K562 (cell line): ENCODE data around the gene SLC4A1. TPM values are rescaled to one million over a fixed set of nuclear protein-coding genes. Genes with fewer than 3 reads are reported as not detected.

Experiments used
- ATF1 ChIP-seq, 2 experiments: fragments of 450-650 bp in 1 of 2; IDR thresholded peaks; 2 replicates each; pipeline ENCODE4 v1.6.1; 2016; ENCODE audit warnings: missing compliant biosample characterization in 1 of 2, missing genetic modification characterization in 1 of 2
- CEBPG ChIP-seq, 3 experiments: fragments of 200-800 bp in 1 of 3; sonication (Bioruptor generic) in 1 of 3; sonication (generic) in 1 of 3; formaldehyde crosslinking in 1 of 3; IDR thresholded peaks in 2 of 3; conservative IDR thresholded peaks in 1 of 3; 2 replicates each; pipeline versions ENCODE4 v1.6.1 to v1.8.0; 2016 to 2022; ENCODE audit warnings: missing compliant biosample characterization in 2 of 3, missing genetic modification characterization in 2 of 3, mild to moderate bottlenecking in 1 of 3, missing genetic modification reagents in 1 of 3
- CTBP1 ChIP-seq: fragments of 450-650 bp; IDR thresholded peaks from 2 replicates; pipeline ENCODE4 v1.6.1; 2016; ENCODE audit warnings: borderline replicate concordance
- HNRNPK ChIP-seq: fragments of 200-400 bp; formaldehyde crosslinking; IDR thresholded peaks from one replicate; pipeline ENCODE4 v1.6.1; 2018; ENCODE audit warnings: mild to moderate bottlenecking, low read depth, low read length; ENCODE audit not compliant: poor library complexity, severe bottlenecking
- NFE2 ChIP-seq: IDR thresholded peaks from 2 replicates; pipeline ENCODE4 v1.6.1; 2014; ENCODE audit warnings: antibody characterized with exemption, low read depth
- PCBP1 ChIP-seq: fragments of 200-400 bp; formaldehyde crosslinking; IDR thresholded peaks from 2 replicates; pipeline ENCODE4 v1.6.1; 2018; ENCODE audit warnings: mild to moderate bottlenecking, low read depth, low read length; ENCODE audit not compliant: poor library complexity, severe bottlenecking
- SPI1 ChIP-seq: IDR thresholded peaks from 2 replicates; pipeline ENCODE4 v1.6.1; 2011; ENCODE audit warnings: low read depth, low read length, control low read depth, borderline replicate concordance
- ZBTB11 ChIP-seq, 3 experiments: fragments of 200-800 bp in 1 of 3; fragments of 250-450 bp in 1 of 3; fragments of 450-650 bp in 1 of 3; sonication (Bioruptor Pico) in 1 of 3; sonication (Bioruptor generic) in 1 of 3; formaldehyde crosslinking in 1 of 3; IDR thresholded peaks; 2 replicates each; pipeline versions ENCODE4 v1.6.1 to v1.8.0; 2016 to 2022; ENCODE audit warnings: mild to moderate bottlenecking in 2 of 3, missing genetic modification characterization in 2 of 3, missing compliant biosample characterization in 1 of 3, moderate library complexity in 1 of 3
- ZKSCAN3 ChIP-seq: fragments of 250-450 bp; sonication (Bioruptor Pico); IDR thresholded peaks from 2 replicates; pipeline ENCODE4 v1.4.0; 2020
- ZNF445 ChIP-seq: fragments of 250-450 bp; sonication (Bioruptor Pico); IDR thresholded peaks from 2 replicates; pipeline ENCODE4 v1.4.0; 2020; ENCODE audit warnings: low read depth, mild to moderate bottlenecking, moderate library complexity
- ZNF589 ChIP-seq: fragments of 200-800 bp; sonication (Bioruptor generic); IDR thresholded peaks from 2 replicates; pipeline ENCODE4 v1.6.1; 2016; ENCODE audit warnings: low read depth, missing genetic modification characterization, missing compliant biosample characterization
- polyA plus RNA-seq, 8 experiments: library from polyadenylated mRNA; depleted of rRNA in 4 of 8; stranded (reverse) in 5 of 8; unstranded in 3 of 8; fragments of >200 nt; fragmentation: Nextera tagmentation in 2 of 8; fragmentation: Illumina TruSeq in 1 of 8; extraction: Ambion mirVana in 2 of 8; extraction: Trizol in 1 of 8; gene quantifications; 2 replicates each; pipeline versions ENCODE4 v1.2.1 to v1.2.3, GENCODE V29; 2011 to 2014; ENCODE audit warnings: inconsistent platforms in 1 of 8, missing spikeins in 1 of 8
- total RNA-seq, 7 experiments: library from RNA; depleted of rRNA in 6 of 7; stranded (reverse); fragments of >200 nt in 6 of 7; fragmentation: Illumina TruSeq in 2 of 7; extraction: Trizol in 2 of 7; gene quantifications; 2 replicates each; pipeline versions ENCODE4 v1.2.1 to v1.2.3, GENCODE V29; 2011 to 2021; ENCODE audit warnings: low replicate concordance in 1 of 7
- TF ChIP-seq, protein P1 (sequence below): fragments of 250-450 bp; sonication (Bioruptor Pico); IDR thresholded peaks from 2 replicates; pipeline ENCODE4 v1.5.0; 2021; ENCODE audit warnings: mild to moderate bottlenecking, moderate library complexity
- TF ChIP-seq, protein P2 (sequence below), 2 experiments: fragments of 150-350 bp in 1 of 2; IDR thresholded peaks; 2 replicates each; pipeline ENCODE4 v1.6.1; 2012 to 2016; ENCODE audit warnings: low read depth in 2 of 2, low read length in 2 of 2, mild to moderate bottlenecking in 1 of 2, moderate library complexity in 1 of 2

The SLC4A1 gene
- total and polyA plus RNA-seq, 9 of the 15 experiments (the other 6 are each of a cell fraction or from before 2014, with no cell fraction given) = 0.14 to 1.00 (median 0.53) TPM

DNA sequence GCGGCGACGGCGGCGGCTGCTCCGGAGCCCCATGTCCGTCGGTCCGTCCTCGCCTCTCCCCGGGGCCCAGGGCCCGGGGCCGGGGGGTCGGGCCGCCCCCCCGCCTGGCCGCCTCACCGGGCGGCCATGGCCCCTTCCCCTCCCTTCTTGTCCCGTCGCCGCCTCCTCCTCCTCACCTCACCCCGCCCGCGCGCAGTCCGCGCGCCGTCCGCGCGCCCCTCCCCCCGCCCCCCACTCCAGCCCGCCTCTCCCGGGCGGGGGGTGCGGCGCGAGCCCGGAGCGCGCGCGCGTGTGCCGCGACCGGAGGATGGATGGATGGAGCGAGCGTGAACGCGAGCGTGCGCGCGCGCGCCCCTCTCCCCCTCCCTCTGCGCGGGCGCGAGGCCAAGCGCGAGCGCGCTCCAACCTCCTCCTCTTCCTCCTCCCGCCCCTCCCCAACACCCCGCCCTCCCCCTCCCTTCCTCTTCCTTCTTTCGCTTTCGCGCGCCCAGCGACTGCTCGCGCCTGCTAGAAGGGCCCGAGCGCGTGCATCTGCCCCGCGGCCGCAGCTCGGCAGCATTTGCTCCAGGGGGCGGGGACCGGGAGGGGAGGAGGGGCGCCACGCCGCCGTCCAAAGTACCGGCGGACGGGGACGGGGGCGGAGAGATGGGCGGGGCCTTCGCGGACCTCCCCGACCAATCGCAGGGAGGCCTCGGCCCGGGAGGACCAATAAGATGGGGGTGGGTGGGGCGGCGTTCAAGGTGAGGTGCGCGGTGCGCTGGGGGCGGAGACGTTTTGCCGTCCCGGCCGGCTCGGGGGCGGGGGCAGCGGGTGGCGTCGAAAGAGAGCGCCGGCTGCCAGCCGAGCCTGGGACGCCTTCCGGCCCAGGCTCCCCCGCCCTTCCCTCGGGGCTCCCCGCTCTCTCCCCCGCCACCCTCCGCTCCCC, 68.1 kb downstream of the SLC4A1 start, which contains the start of gene ATXN7L3 (continued):
- peak; percentile 93 for TF ChIP-seq PCBP1
- TF ChIP-seq ZBTB11 (CRISPR knock-in tag; IDR thresholded peaks at IDR 0.05) = peak in 1 of 3 experiments; percentile 86; a peak in 2 of 6 replicates
- TF ChIP-seq ZKSCAN3 (CRISPR knock-in tag) = no peak
- no peak for TF ChIP-seq ZNF445 (CRISPR knock-in tag)
- peak; percentile 66; the same call in 1 of the 2 replicates for TF ChIP-seq ZNF589 (CRISPR knock-in tag)
- TF ChIP-seq, protein P1, sequence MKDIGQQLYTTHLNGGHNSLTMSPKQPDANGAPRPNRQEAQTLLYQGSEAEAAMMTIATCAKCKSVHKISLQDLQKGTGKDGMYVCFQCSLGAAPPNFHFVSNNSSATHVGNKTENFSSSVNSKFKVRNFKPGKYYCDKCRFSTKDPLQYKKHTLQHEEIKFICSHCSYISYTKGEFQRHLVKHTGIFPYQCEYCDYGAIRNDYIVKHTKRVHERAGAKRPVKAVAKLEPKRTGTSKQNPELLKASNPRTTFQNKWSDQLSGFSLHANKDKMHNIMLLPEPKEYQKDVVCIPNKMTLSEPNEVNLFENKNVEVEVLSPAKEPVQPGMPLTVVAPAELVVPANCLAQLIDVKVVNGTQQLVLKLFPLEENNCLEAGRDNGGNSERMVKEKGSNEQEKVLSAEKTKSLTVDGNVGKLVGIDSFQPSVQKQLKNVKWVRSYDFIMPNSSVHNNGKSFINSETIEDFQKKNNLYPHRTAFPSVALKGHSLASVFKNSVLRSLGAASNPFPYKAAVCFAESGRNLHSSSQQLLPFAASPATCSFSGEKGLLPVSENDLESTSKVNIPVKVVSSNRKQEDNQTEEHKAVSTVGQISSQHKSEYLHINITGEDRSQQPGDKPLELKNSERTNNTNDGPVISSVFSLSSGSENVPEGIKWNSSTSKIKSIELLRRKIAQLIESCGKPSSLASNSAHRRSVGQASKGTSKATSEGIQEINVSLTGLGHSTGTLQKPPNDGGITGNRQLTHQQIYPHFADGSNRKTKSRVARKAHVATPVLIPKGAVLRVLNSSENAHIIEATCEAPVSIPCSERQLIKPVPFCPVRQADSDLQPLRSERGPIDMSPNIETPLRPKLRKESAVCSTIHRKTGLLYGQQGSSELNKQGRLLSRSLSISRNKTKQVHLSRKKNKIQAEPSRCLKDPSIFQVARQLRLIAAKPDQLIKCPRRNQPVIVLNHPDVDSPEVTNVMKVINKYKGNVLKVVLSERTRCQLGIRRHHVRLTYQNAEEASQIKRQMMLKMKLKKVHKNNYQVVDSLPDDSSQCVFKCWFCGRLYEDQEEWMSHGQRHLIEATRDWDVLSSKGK (CRISPR knock-in tag) = no peak
- TF ChIP-seq NFE2 = no peak
- TF ChIP-seq CEBPG (CRISPR knock-in tag; IDR thresholded peaks at IDR 0.05) = no peak
- no peak for TF ChIP-seq CEBPG (tag; conservative IDR thresholded peaks at IDR 0.05 in 1 of 2, IDR thresholded peaks at IDR 0.05 in 1 of 2)
- TF ChIP-seq ATF1 (CRISPR knock-in tag; IDR thresholded peaks at IDR 0.05) = peak; percentile 64; the same call in 1 of the 2 replicates
- peak; percentile 54; the same call in 1 of the 2 replicates for TF ChIP-seq ATF1 (tag; IDR thresholded peaks at IDR 0.05)
- peak; percentile 79 for TF ChIP-seq HNRNPK
- TF ChIP-seq CTBP1 = peak; percentile 58; the same call in 1 of the 2 replicates
- TF ChIP-seq, protein P2, sequence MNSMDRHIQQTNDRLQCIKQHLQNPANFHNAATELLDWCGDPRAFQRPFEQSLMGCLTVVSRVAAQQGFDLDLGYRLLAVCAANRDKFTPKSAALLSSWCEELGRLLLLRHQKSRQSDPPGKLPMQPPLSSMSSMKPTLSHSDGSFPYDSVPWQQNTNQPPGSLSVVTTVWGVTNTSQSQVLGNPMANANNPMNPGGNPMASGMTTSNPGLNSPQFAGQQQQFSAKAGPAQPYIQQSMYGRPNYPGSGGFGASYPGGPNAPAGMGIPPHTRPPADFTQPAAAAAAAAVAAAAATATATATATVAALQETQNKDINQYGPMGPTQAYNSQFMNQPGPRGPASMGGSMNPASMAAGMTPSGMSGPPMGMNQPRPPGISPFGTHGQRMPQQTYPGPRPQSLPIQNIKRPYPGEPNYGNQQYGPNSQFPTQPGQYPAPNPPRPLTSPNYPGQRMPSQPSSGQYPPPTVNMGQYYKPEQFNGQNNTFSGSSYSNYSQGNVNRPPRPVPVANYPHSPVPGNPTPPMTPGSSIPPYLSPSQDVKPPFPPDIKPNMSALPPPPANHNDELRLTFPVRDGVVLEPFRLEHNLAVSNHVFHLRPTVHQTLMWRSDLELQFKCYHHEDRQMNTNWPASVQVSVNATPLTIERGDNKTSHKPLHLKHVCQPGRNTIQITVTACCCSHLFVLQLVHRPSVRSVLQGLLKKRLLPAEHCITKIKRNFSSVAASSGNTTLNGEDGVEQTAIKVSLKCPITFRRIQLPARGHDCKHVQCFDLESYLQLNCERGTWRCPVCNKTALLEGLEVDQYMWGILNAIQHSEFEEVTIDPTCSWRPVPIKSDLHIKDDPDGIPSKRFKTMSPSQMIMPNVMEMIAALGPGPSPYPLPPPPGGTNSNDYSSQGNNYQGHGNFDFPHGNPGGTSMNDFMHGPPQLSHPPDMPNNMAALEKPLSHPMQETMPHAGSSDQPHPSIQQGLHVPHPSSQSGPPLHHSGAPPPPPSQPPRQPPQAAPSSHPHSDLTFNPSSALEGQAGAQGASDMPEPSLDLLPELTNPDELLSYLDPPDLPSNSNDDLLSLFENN (IDR thresholded peaks at IDR 0.05; ENCODE audit: low read depth in 2 of 2, low read length in 2 of 2) = 0 out of 4 replicates have a peak, but pooled peaks of 1 of the 2 experiments have one; percentile 38
- 0 out of 2 replicates have a peak, but pooled peaks have one; percentile 37 for TF ChIP-seq SPI1
